HG03521 (cell line): ENCODE results near the gene ABCB11.
A peak's percentile ranks its signal among the peaks of the same experiment; 100 is the strongest.

Experiments
- ATAC-seq: cut with Tn5 transposase; IDR thresholded peaks from one replicate; pipeline ENCODE4 v1.9.1; 2021; ENCODE audit warnings: mild to moderate bottlenecking, moderate library complexity; ENCODE audit not compliant: unreplicated experiment

ABCB11 gene

GRCh38 chr2:168981651-168982050, 49.5 kb downstream of the ABCB11 start:
- ATAC-seq = no peak

- ATAC-seq = no peak
These were observed 52.7 kb downstream of the ABCB11 start for GRCh38 chr2:168978461-168978861.

- no peak for ATAC-seq
These were observed 53.5 kb downstream of the ABCB11 start for GRCh38 chr2:168977608-168978007.

GRCh38 chr2:168976034-168976654, 55.0 kb downstream of the ABCB11 start:
- no peak for ATAC-seq

GRCh38 chr2:168974428-168974827, 56.7 kb downstream of the ABCB11 start:
- no peak for ATAC-seq

GRCh38 chr2:168971261-168971660, 59.9 kb downstream of the ABCB11 start:
- ATAC-seq = no peak

GRCh38 chr2:168970711-168971233, 60.4 kb downstream of the ABCB11 start:
- no peak for ATAC-seq

GRCh38 chr2:168969865-168970264, 61.3 kb downstream of the ABCB11 start:
- ATAC-seq = no peak

GRCh38 chr2:168968342-168968741, 62.8 kb downstream of the ABCB11 start:
- no peak for ATAC-seq

GRCh38 chr2:168964251-168964807, 66.8 kb downstream of the ABCB11 start:
- no peak for ATAC-seq

- no peak for ATAC-seq
These were observed 68.5 kb downstream of the ABCB11 start for GRCh38 chr2:168962636-168963035.

- ATAC-seq = peak; percentile 74
These were observed 69.5 kb downstream of the ABCB11 start for GRCh38 chr2:168961450-168962229.

GRCh38 chr2:168956392-168956791, 74.7 kb downstream of the ABCB11 start:
- ATAC-seq = no peak

GRCh38 chr2:168955321-168955720, 75.8 kb downstream of the ABCB11 start:
- ATAC-seq = no peak

GRCh38 chr2:168954256-168954655, 76.9 kb downstream of the ABCB11 start:
- ATAC-seq = no peak

- no peak for ATAC-seq
These were observed 78.7 kb downstream of the ABCB11 start for GRCh38 chr2:168952424-168952823.

GRCh38 chr2:168951871-168952270, 79.3 kb downstream of the ABCB11 start:
- ATAC-seq = no peak

- ATAC-seq = no peak
These were observed 81.8 kb downstream of the ABCB11 start for GRCh38 chr2:168949324-168949723.

GRCh38 chr2:168948621-168949212, 82.4 kb downstream of the ABCB11 start:
- ATAC-seq = no peak

- ATAC-seq = no peak
These were observed 85.6 kb downstream of the ABCB11 start for GRCh38 chr2:168945508-168945907.

GRCh38 chr2:168944065-168944464, 87.1 kb downstream of the ABCB11 start:
- ATAC-seq = no peak

GRCh38 chr2:168941297-168941696, 89.8 kb downstream of the ABCB11 start:
- no peak for ATAC-seq
